ENCODE data around the gene IL25. TPM values are rescaled to one million over a fixed set of nuclear protein-coding genes. Genes with fewer than 3 reads are reported as not detected.
"Not testable (repeated sequence)": the region's sequence is repeated elsewhere in the genome, so short reads cannot be mapped to it uniquely, and the experiment has no call there.

Gene IL25
- total RNA-seq, 4 donors from 2014 or later: not detected

- Histone ChIP-seq H3K36me3 (peaks cover 0 to 62% (median 0%) of the 10 kb centered on the region in 4 donors), H3K27me3 (no peaks in the 10 kb centered on the region), H3K27ac (replicated peaks in 1 of 4) (no peak overlapping the region), H3K4me1 (no peaks in the 10 kb centered on the region), H3K4me3 (no peak overlapping the region), H3K9me3 (no peaks in the 10 kb centered on the region)
- no peak for DNase-seq (ENCODE audit: extremely low spot score)
- TF ChIP-seq, protein P1, sequence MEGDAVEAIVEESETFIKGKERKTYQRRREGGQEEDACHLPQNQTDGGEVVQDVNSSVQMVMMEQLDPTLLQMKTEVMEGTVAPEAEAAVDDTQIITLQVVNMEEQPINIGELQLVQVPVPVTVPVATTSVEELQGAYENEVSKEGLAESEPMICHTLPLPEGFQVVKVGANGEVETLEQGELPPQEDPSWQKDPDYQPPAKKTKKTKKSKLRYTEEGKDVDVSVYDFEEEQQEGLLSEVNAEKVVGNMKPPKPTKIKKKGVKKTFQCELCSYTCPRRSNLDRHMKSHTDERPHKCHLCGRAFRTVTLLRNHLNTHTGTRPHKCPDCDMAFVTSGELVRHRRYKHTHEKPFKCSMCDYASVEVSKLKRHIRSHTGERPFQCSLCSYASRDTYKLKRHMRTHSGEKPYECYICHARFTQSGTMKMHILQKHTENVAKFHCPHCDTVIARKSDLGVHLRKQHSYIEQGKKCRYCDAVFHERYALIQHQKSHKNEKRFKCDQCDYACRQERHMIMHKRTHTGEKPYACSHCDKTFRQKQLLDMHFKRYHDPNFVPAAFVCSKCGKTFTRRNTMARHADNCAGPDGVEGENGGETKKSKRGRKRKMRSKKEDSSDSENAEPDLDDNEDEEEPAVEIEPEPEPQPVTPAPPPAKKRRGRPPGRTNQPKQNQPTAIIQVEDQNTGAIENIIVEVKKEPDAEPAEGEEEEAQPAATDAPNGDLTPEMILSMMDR (IDR thresholded peaks at IDR 0.05): no peak
- TF ChIP-seq POLR2A (IDR thresholded peaks at IDR 0.05; ENCODE audit: low read depth) (no peak), POLR2AphosphoS5 (IDR thresholded peaks at IDR 0.05) (no peak), EP300 (IDR thresholded peaks at IDR 0.05) (no peak)
- intact Hi-C loops (cut with DNase I): no loop called here
These were observed 49.0 kb downstream of the IL25 start for GRCh38 chr14:23421594-23421993.

DNA sequence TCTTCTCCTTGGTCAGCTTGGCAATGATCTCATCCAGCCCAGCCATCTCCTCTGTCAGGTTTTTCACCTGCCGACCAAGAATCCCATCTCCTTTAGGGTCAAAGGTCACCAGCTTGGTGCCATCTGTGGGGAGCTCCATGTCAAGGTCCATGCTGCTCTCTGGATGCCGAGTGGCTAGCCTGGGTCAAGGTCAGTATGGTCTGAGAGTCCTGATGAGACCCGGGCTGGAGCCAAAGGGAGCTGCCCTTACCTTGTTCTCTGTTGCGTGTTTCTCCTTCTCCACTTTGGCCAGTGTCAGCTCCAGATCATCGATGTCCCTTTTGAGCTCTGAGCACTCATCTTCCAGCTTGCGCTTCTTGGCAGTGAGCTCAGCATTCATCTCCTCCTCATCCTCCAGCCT, 51.0 kb downstream of the IL25 start:
- no peaks in the 10 kb centered on the region for H3K4me1 ChIP-seq
- no peaks in the 10 kb centered on the region for H3K27me3 ChIP-seq
- no peak overlapping the region for H3K27ac ChIP-seq (replicated peaks in 1 of 4)
- intact Hi-C loops (cut with DNase I): no loop called here
- TF ChIP-seq EP300 (IDR thresholded peaks at IDR 0.05) (no peak), POLR2AphosphoS5 (IDR thresholded peaks at IDR 0.05) (no peak), POLR2A (IDR thresholded peaks at IDR 0.05; ENCODE audit: low read depth) (no peak)
- TF ChIP-seq, protein P1 (IDR thresholded peaks at IDR 0.05): no peak
- DNase-seq (ENCODE audit: extremely low spot score): no peak
- whole genome bisulfite sequencing: 81% methylated on average over 6 of the region's 6 CpGs
- H3K9me3 ChIP-seq: no peaks in the 10 kb centered on the region
- no peak overlapping the region for H3K4me3 ChIP-seq
- H3K36me3 ChIP-seq: peaks cover 0 to 42% (median 0%) of the 10 kb centered on the region in 4 donors

- 80% methylated on average over 10 of the region's 10 CpGs for WGBS
- H3K4me3 ChIP-seq: no peak overlapping the region
- H3K4me1 ChIP-seq: no peaks in the 10 kb centered on the region
- H3K27ac ChIP-seq (replicated peaks in 1 of 4): no peak overlapping the region
- TF ChIP-seq, protein P1 (IDR thresholded peaks at IDR 0.05): no peak
- no peak for TF ChIP-seq EP300 (IDR thresholded peaks at IDR 0.05)
- TF ChIP-seq POLR2AphosphoS5 (IDR thresholded peaks at IDR 0.05): no peak
- no peak for TF ChIP-seq POLR2A (IDR thresholded peaks at IDR 0.05; ENCODE audit: low read depth)
- intact Hi-C loops (cut with DNase I): no loop called here
- H3K27me3 ChIP-seq: no peaks in the 10 kb centered on the region
- DNase-seq (ENCODE audit: extremely low spot score): no peak
- H3K36me3 ChIP-seq: peaks cover 0 to 30% (median 0%) of the 10 kb centered on the region in 4 donors
- no peaks in the 10 kb centered on the region for H3K9me3 ChIP-seq
These were observed 52.6 kb downstream of the IL25 start for GRCh38 chr14:23425169-23425568.

GRCh38 chr14:23425798-23426197, 53.2 kb downstream of the IL25 start:
- H3K4me1 ChIP-seq; intact Hi-C loops (cut with DNase I); H3K4me3 ChIP-seq; H3K27ac ChIP-seq (replicated peaks in 1 of 4); DNase-seq (ENCODE audit: extremely low spot score); H3K27me3 ChIP-seq; H3K9me3 ChIP-seq: not testable (repeated sequence)
- peaks cover 0 to 24% (median 0%) of the 10 kb centered on the region in 4 donors for H3K36me3 ChIP-seq
- WGBS: 100% methylated on average over 1 of the region's 6 CpGs

Small RNA genes within 50 kb of the gene (small RNA-seq; reads per million reads assigned to genes)
- gene MIR208A (0 reads per million in 3 donors), gene MIR208B (0 reads per million in 3 donors)

Other genes starting within 250 kb of the IL25 start
- 10 to 100 TPM; 19.5 to 48.3 (median 32.5) TPM for gene SLC7A8, start 189.1 kb upstream of the IL25 start, total RNA-seq
- gene RNF212B, start 134.9 kb upstream of the IL25 start, total RNA-seq: under 1 TPM in 1 of 4 donors, not detected in 3; 0.33 TPM
- gene HOMEZ, start 86.7 kb upstream of the IL25 start, total RNA-seq: 10 to 100 TPM in 3 of 4 donors, 1 to 10 TPM in 1; 8.3 to 14.2 (median 12.4) TPM
- gene PPP1R3E, start 70.0 kb upstream of the IL25 start, total RNA-seq: 1 to 10 TPM; 5.4 to 6.3 (median 5.5) TPM
- 100 to 1,000 TPM in 3 of 4 donors, 10 to 100 TPM in 1; 92.8 to 132 (median 121) TPM for gene BCL2L2, start 66.0 kb upstream of the IL25 start, total RNA-seq
- 10 to 100 TPM; 44.6 to 68.1 (median 53.9) TPM for gene PABPN1, start 51.4 kb upstream of the IL25 start, total RNA-seq
- gene SLC22A17, start 19.9 kb upstream of the IL25 start, total RNA-seq: 10 to 100 TPM; 12.5 to 36.9 (median 24.9) TPM
- 10 to 100 TPM; 10.1 to 21.4 (median 12.8) TPM for gene EFS, start 7.6 kb upstream of the IL25 start, total RNA-seq
- 1 to 10 TPM in 3 of 4 donors, under 1 TPM in 1; 0.78 to 2.9 (median 1.9) TPM for gene CMTM5, start 4.2 kb downstream of the IL25 start, total RNA-seq
- under 1 TPM in 3 of 4 donors, not detected in 1; under 0.01 to 0.06 (median under 0.01) TPM for gene MYH6, start 35.5 kb downstream of the IL25 start, total RNA-seq
- under 1 TPM in 2 of 4 donors, not detected in 2; 0.11 to 0.26 TPM for gene MYH7, start 62.9 kb downstream of the IL25 start, total RNA-seq
- gene NGDN, start 96.9 kb downstream of the IL25 start, total RNA-seq: 10 to 100 TPM; 21.6 to 43.2 (median 34.0) TPM
- 1 to 10 TPM in 3 of 4 donors, under 1 TPM in 1; 0.50 to 1.8 (median 1.2) TPM for gene ZFHX2, start 179.0 kb downstream of the IL25 start, total RNA-seq
- 10 to 100 TPM; 18.3 to 20.0 (median 19.7) TPM for gene THTPA, start 183.5 kb downstream of the IL25 start, total RNA-seq
- 10 to 100 TPM; 15.9 to 30.2 (median 20.0) TPM for gene AP1G2, start 195.0 kb downstream of the IL25 start, total RNA-seq
- gene JPH4, start 206.0 kb downstream of the IL25 start, total RNA-seq: 1 to 10 TPM in 3 of 4 donors, under 1 TPM in 1; 0.83 to 2.8 (median 2.0) TPM

All from esophagus muscularis mucosa (tissue), 4 donors.